A673 (cell line): ENCODE results near the gene LIN9. TPM values are rescaled to one million over a fixed set of nuclear protein-coding genes. Genes with fewer than 3 reads are reported as not detected.

Experiments
- Bru-seq: library from RNA; stranded (reverse); fragments of 400-500 nt; gene quantifications from one replicate; lab custom pipeline; 2021; lab: Mats Ljungman, UMichigan
- BruChase-seq, 2 experiments: library from RNA; stranded (reverse); fragments of 400-500 nt; gene quantifications; one replicate each; lab custom pipeline; 2021; lab: Mats Ljungman, UMichigan
- BruUV-seq: library from RNA; stranded (reverse); fragments of 400-500 nt; replicated peaks from 2 replicates; lab custom pipeline; 2021; lab: Mats Ljungman, UMichigan
- CTCF ChIA-PET: fragments of 300-600 bp; sonication (Branson Sonifier 250); formaldehyde crosslinking; loops from one replicate; lab custom pipeline; 2022; ENCODE audit warnings: antibody characterized with exemption; lab: Charles Lee
- POLR2A ChIA-PET: fragments of 300-600 bp; sonication (Branson Sonifier 250); formaldehyde crosslinking; loops from one replicate; lab custom pipeline; 2022; ENCODE audit warnings: antibody characterized with exemption; ENCODE audit not compliant: low non-redundant PET; lab: Charles Lee
- DNase-seq: peaks from one replicate; pipeline ENCODE4 v3.0.0-alpha.2; 2015; ENCODE audit warnings: low spot score
- H3K27ac ChIP-seq: fragments of 200-600 bp; sonication (generic); 2 replicates; pipeline ENCODE4 v1.5.1; 2016; ENCODE audit warnings: mixed run types, low read depth, mild to moderate bottlenecking, mixed read lengths, antibody characterized with exemption, low read length; ENCODE audit not compliant: poor library complexity, severe bottlenecking
- H3K27me3 ChIP-seq: fragments of 200-600 bp; sonication (generic); replicated peaks from 2 replicates; pipeline ENCODE4 v1.6.1; 2017; ENCODE audit warnings: mixed run types, low read depth, mild to moderate bottlenecking, mixed read lengths, antibody characterized with exemption, low read length; ENCODE audit not compliant: insufficient read depth, poor library complexity
- H3K36me3 ChIP-seq: fragments of 200-600 bp; sonication (generic); 2 replicates; pipeline ENCODE4 v1.6.1; 2016; ENCODE audit warnings: mixed run types, mild to moderate bottlenecking, mixed read lengths, antibody characterized with exemption, low read length; ENCODE audit not compliant: insufficient read depth, poor library complexity, severe bottlenecking
- H3K4me1 ChIP-seq: fragments of 200-600 bp; sonication (generic); 2 replicates; pipeline ENCODE4 v1.6.1; 2017; ENCODE audit warnings: mixed run types, mild to moderate bottlenecking, mixed read lengths, antibody characterized with exemption, low read length; ENCODE audit not compliant: insufficient read depth, poor library complexity, severe bottlenecking
- H3K4me3 ChIP-seq: fragments of 200-600 bp; sonication (generic); 2 replicates; pipeline ENCODE4 v1.5.1; 2016; ENCODE audit warnings: low read depth, mixed run types, mild to moderate bottlenecking, mixed read lengths, low read length; ENCODE audit not compliant: poor library complexity, severe bottlenecking
- H3K9me3 ChIP-seq: fragments of 200-600 bp; sonication (generic); 2 replicates; pipeline ENCODE4 v1.6.1; 2016; ENCODE audit warnings: mixed run types, low read depth, mild to moderate bottlenecking, mixed read lengths, antibody characterized with exemption, low read length; ENCODE audit not compliant: poor library complexity, severe bottlenecking
- EZH2 ChIP-seq: fragments of 200-600 bp; sonication (generic); IDR thresholded peaks from 2 replicates; pipeline ENCODE4 v1.6.1; 2017; ENCODE audit warnings: borderline replicate concordance, low read depth, mild to moderate bottlenecking, mixed read lengths, antibody characterized with exemption, low read length; ENCODE audit not compliant: poor library complexity, severe bottlenecking
- intact Hi-C: fragments of 100-400 bp; cut with micrococcal nuclease; formaldehyde crosslinking; loops from one replicate; pipeline ENCODE4 v1.10.0; 2022; ENCODE audit not compliant: unreplicated experiment
- long read RNA-seq: library from polyadenylated mRNA; stranded (forward); transcript quantifications from one replicate; pipeline ENCODE4 v2.0.0, GENCODE V29; 2022
- total RNA-seq: library from RNA; stranded (reverse); gene quantifications from 2 replicates; pipeline ENCODE4 v1.2.3, GENCODE V29; 2021
- TF ChIP-seq, protein P1 (sequence below): fragments of 300-800, 200-600 bp; sonication (generic); conservative IDR thresholded peaks from 2 replicates; pipeline ENCODE4 v1.5.1; 2017; ENCODE audit warnings: low read depth, mild to moderate bottlenecking, antibody characterized with exemption, low read length, moderate library complexity, mixed read lengths

Gene LIN9, protein sequence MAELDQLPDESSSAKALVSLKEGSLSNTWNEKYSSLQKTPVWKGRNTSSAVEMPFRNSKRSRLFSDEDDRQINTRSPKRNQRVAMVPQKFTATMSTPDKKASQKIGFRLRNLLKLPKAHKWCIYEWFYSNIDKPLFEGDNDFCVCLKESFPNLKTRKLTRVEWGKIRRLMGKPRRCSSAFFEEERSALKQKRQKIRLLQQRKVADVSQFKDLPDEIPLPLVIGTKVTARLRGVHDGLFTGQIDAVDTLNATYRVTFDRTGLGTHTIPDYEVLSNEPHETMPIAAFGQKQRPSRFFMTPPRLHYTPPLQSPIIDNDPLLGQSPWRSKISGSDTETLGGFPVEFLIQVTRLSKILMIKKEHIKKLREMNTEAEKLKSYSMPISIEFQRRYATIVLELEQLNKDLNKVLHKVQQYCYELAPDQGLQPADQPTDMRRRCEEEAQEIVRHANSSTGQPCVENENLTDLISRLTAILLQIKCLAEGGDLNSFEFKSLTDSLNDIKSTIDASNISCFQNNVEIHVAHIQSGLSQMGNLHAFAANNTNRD
- total RNA-seq, result 20.2 and 20.7 TPM in 2 replicates
- Bru-seq, nascent RNA, result percentile 85 among the genes with signal in this experiment
- BruChase-seq, experiment 1, labeled RNA remaining after a 2-hour chase, result percentile 77 among the genes with signal in this experiment
- BruChase-seq, experiment 2, labeled RNA remaining after a 6-hour chase, result percentile 70 among the genes with signal in this experiment
- long read RNA-seq, transcript LIN9-201 (15 exons, 3,567 nt), result major isoform, 18 of 45 reads
- long read RNA-seq, transcript LIN9-204 (14 exons, 2,909 nt), result minor isoform, 9 of 45 reads
- long read RNA-seq, partial matches to known transcripts, result 5 of 45 reads
- long read RNA-seq, other reads (novel, unspliced or antisense), result 12 of 45 reads

DNA sequence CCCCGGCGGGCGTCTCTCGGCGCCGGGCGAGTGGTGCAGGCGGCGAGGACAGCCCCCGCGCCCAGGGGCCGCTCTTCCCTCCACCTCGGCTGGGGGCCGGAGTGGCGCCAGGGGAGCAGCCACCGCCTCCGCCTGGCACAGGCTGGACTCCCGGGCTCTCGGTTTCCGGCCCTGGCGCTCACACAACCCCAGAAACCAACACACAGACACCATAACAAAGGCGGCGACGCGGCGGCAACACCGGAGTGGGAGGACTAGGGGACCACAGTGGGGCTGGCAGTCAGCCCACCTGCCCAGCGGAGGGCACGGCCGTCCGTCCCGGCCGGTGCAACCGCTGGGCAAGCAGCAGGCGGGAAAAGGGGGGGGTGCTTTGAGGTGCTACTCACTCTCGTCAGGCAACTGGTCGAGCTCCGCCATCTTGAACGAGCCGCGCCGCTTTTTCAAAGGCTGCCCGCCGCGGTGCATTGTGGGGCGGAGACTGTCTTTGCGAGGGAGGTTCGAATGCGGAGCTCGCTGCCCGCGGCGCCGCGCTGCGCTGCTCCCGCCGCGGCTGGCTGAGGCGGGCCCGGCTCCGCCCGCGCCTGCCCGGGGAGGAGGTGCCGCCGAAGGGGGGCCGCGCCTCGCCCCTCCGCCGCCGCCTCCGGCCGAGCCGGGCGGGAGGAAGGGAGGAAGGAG lies at the start of gene LIN9:
LIN9 (minus strand) TSS at position 442 of the 675 bp plus-strand sequence; CDS start at position 417, 25 bp downstream.
- intact Hi-C loops, result no loop called here
- DNase-seq, result peak; percentile 96
- BruUV-seq, result no TSS peak

DNA sequence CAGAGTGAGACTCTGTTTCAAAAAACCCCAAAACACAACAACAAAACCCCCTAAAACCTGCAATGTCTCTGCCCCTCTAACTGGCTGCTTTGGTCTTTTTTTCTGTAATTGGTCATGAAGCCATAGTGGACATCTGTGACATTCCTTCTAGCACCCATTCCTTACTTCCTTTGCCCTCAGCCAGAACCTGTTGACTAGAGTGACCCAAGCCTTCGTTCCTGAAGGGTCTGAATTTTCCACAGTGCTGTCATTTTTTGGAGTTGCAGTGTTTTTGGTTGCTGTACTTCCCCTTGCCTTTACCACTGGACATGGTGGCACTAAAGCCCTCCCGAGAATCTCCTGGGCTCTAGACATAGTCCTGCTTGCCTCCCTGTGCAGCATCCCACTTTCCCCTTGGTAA lies 48.5 kb upstream of the LIN9 start:
- BruUV-seq, result no TSS peak
- CTCF ChIA-PET, result no interaction called here
- Histone ChIP-seq H3K4me1 (no peaks in the 10 kb centered on the region), H3K27me3 (no peaks in the 10 kb centered on the region), H3K9me3 (no peaks in the 10 kb centered on the region), H3K36me3 (peaks cover 40% of the 10 kb centered on the region), H3K27ac (no peak overlapping the region), H3K4me3 (no peak overlapping the region)
- TF ChIP-seq EZH2, result no peak
- TF ChIP-seq, protein P1, sequence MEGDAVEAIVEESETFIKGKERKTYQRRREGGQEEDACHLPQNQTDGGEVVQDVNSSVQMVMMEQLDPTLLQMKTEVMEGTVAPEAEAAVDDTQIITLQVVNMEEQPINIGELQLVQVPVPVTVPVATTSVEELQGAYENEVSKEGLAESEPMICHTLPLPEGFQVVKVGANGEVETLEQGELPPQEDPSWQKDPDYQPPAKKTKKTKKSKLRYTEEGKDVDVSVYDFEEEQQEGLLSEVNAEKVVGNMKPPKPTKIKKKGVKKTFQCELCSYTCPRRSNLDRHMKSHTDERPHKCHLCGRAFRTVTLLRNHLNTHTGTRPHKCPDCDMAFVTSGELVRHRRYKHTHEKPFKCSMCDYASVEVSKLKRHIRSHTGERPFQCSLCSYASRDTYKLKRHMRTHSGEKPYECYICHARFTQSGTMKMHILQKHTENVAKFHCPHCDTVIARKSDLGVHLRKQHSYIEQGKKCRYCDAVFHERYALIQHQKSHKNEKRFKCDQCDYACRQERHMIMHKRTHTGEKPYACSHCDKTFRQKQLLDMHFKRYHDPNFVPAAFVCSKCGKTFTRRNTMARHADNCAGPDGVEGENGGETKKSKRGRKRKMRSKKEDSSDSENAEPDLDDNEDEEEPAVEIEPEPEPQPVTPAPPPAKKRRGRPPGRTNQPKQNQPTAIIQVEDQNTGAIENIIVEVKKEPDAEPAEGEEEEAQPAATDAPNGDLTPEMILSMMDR, result no peak
- no peak for DNase-seq
- POLR2A ChIA-PET, result no interaction called here
- intact Hi-C loops, result no loop called here

More for the DNA sequence above, at the start of gene LIN9:
- ChIA-PET CTCF (interaction anchor here (0.5 to 1.1 kb wide), 2 partner anchors 24 to 26 kb away, joined by 3 read pairs; no protein-coding TSS in a partner anchor), POLR2A (interaction anchor here (0.5 to 0.7 kb wide), 2 partner anchors 63 to 99 kb away, joined by 4 to 16 read pairs; no protein-coding TSS in a partner anchor)
- Histone ChIP-seq H3K4me3 (peak within 1 kb of the TSS; percentile 99), H3K36me3 (no peaks in the 10 kb centered on the region), H3K4me1 (peaks cover 16% of the 10 kb centered on the region), H3K9me3 (no peaks in the 10 kb centered on the region), H3K27ac (peak within 1 kb of the TSS; percentile 99), H3K27me3 (no peaks in the 10 kb centered on the region)
- no peak for TF ChIP-seq EZH2
- TF ChIP-seq, protein P1, result no peak
